GM19455 (cell line): Measurements from ENCODE around the gene ABCB11.
"Not testable (repeated sequence)": the region's sequence is repeated elsewhere in the genome, so short reads cannot be mapped to it uniquely, and the experiment has no call there.

Experiments used
- ATAC-seq: cut with Tn5 transposase; IDR thresholded peaks from one replicate; pipeline ENCODE4 v1.9.1; 2021; ENCODE audit not compliant: unreplicated experiment

ABCB11 gene

GRCh38 chr2:169046440-169047151 lies 15.5 kb upstream of the ABCB11 start:
- ATAC-seq, result no peak

GRCh38 chr2:169042856-169043255 lies 11.7 kb upstream of the ABCB11 start:
- no peak for ATAC-seq

GRCh38 chr2:169041594-169041993 lies 10.5 kb upstream of the ABCB11 start:
- no peak for ATAC-seq

GRCh38 chr2:169039702-169040101 lies 8.6 kb upstream of the ABCB11 start:
- no peak for ATAC-seq

- peak; percentile 61 for ATAC-seq
Observed at GRCh38 chr2:169038338-169038757, 7.2 kb upstream of the ABCB11 start.

GRCh38 chr2:169036736-169037440 lies 5.8 kb upstream of the ABCB11 start:
- peak; percentile 46 for ATAC-seq

- no peak for ATAC-seq
Observed at GRCh38 chr2:169035887-169036286, 4.8 kb upstream of the ABCB11 start.

GRCh38 chr2:169034984-169035544 lies 3.9 kb upstream of the ABCB11 start:
- no peak for ATAC-seq

- no peak for ATAC-seq
Observed at GRCh38 chr2:169034256-169034655, 3.1 kb upstream of the ABCB11 start.

GRCh38 chr2:169029341-169029740 lies 1.8 kb downstream of the ABCB11 start:
- ATAC-seq, result no peak

- ATAC-seq, result no peak
Observed at GRCh38 chr2:169027234-169027633, 3.9 kb downstream of the ABCB11 start.

- no peak for ATAC-seq
Observed at GRCh38 chr2:169026056-169026455, 5.1 kb downstream of the ABCB11 start.

- no peak for ATAC-seq
Observed at GRCh38 chr2:169023161-169023560, 8.0 kb downstream of the ABCB11 start.

- ATAC-seq, result no peak
Observed at GRCh38 chr2:169018390-169018789, 12.7 kb downstream of the ABCB11 start.

GRCh38 chr2:169015943-169016342 lies 15.2 kb downstream of the ABCB11 start:
- ATAC-seq, result no peak

- no peak for ATAC-seq
Observed at GRCh38 chr2:169014780-169015179, 16.3 kb downstream of the ABCB11 start.

GRCh38 chr2:169013628-169014026 lies 17.5 kb downstream of the ABCB11 start:
- ATAC-seq, result no peak

- no peak for ATAC-seq
Observed at GRCh38 chr2:169012812-169013627, 18.1 kb downstream of the ABCB11 start.

GRCh38 chr2:169012191-169012792 lies 18.8 kb downstream of the ABCB11 start:
- ATAC-seq, result not testable (repeated sequence)

GRCh38 chr2:169011698-169012097 lies 19.4 kb downstream of the ABCB11 start:
- no peak for ATAC-seq
